ENCODE results near the gene SF3B6. TPM values are rescaled to one million over a fixed set of nuclear protein-coding genes. Genes with fewer than 3 reads are reported as not detected.
A peak's percentile ranks its signal among the peaks of the same experiment; 100 is the strongest.

The SF3B6 gene
- total and polyA plus RNA-seq, 10 donors, result 47.2 to 114 (median 67.9) TPM

DNA sequence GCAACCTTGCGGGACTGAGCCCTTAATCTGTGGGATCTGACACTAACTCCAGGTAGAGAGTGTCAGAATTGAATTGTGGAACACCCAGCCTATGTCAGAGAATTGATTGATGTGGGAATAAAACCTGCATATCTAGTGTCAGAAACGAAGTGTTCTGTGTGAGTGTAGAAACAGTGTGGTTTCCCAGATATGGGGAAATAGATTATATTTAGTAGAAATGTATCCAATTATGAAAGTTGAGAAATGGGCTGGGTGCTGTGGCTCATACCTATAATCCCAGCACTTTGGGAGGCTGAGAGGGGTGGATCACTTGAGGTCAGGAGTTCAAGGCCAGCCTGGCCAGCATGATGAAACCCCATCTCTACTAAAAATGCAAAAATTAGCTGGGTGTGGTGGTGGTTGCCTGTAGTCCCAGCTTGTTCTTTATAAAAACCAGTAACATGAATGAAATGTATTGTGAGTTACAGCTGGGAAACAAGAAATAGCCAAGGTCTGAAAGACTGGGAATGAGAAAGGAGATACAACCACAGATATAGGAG is 12.8 kb upstream of the SF3B6 start:
- WGBS, 5 donors, result 55 to 77% (median 64%) methylated on average over 2 of the region's 2 CpGs
- H3K9me3 ChIP-seq, result no peaks in the 10 kb centered on the region
- H3K36me3 ChIP-seq, result peaks cover 0 to 51% (median 10%) of the 10 kb centered on the region in 6 donors
- intact Hi-C loops (cut with DNase I; ENCODE audit: low total_unique reads), result no loop called here
- H3K27me3 ChIP-seq (replicated peaks in 1 of 7), result no peaks in the 10 kb centered on the region
- no peak overlapping the region for H3K27ac ChIP-seq
- peaks cover under 1 to 19% (median 12%) of the 10 kb centered on the region in 6 donors for H3K4me1 ChIP-seq
- no peak overlapping the region for H3K4me3 ChIP-seq
- TF ChIP-seq, protein P1, sequence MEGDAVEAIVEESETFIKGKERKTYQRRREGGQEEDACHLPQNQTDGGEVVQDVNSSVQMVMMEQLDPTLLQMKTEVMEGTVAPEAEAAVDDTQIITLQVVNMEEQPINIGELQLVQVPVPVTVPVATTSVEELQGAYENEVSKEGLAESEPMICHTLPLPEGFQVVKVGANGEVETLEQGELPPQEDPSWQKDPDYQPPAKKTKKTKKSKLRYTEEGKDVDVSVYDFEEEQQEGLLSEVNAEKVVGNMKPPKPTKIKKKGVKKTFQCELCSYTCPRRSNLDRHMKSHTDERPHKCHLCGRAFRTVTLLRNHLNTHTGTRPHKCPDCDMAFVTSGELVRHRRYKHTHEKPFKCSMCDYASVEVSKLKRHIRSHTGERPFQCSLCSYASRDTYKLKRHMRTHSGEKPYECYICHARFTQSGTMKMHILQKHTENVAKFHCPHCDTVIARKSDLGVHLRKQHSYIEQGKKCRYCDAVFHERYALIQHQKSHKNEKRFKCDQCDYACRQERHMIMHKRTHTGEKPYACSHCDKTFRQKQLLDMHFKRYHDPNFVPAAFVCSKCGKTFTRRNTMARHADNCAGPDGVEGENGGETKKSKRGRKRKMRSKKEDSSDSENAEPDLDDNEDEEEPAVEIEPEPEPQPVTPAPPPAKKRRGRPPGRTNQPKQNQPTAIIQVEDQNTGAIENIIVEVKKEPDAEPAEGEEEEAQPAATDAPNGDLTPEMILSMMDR (IDR thresholded peaks at IDR 0.05 in 8 of 11, conservative IDR thresholded peaks at IDR 0.05 in 3 of 11), result no peak
- TF ChIP-seq POLR2A (IDR thresholded peaks at IDR 0.05) (no peak), POLR2AphosphoS5 (IDR thresholded peaks at IDR 0.05) (no peak)
- no peak for DNase-seq

DNA sequence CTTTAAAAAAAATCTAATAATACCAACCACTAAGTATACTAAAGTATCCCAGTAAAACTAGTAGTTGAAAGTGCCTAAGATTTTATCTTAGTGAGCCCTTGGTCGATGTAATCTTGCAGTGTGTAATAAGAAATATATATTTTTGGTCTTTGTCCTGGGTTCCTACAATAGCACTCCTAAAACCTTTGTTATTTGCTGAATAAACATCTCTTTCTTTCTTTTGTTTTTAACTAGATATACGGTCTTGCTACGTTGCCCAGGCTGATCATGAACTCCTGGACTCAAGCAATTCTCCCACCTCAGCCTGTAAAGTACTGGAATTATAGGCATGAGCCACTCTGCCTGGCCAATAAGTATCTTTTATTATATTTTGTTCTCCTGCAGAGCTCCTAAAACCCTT is 10.9 kb upstream of the SF3B6 start:
- TF ChIP-seq, protein P1 (IDR thresholded peaks at IDR 0.05 in 8 of 11, conservative IDR thresholded peaks at IDR 0.05 in 3 of 11), result no peak
- no peak for TF ChIP-seq POLR2A (IDR thresholded peaks at IDR 0.05)
- no peak for TF ChIP-seq POLR2AphosphoS5 (IDR thresholded peaks at IDR 0.05)
- Histone ChIP-seq H3K27ac (no peak overlapping the region), H3K27me3 (replicated peaks in 1 of 7) (no peaks in the 10 kb centered on the region), H3K4me1 (peaks cover 6 to 37% (median 24%) of the 10 kb centered on the region in 6 donors), H3K36me3 (peaks cover 0 to 45% (median 10%) of the 10 kb centered on the region in 6 donors), H3K9me3 (no peaks in the 10 kb centered on the region), H3K4me3 (no peak overlapping the region)
- intact Hi-C loops (cut with DNase I; ENCODE audit: low total_unique reads), result no loop called here
- WGBS, 5 donors, result 85 to 98% (median 92%) methylated on average over 3 of the region's 3 CpGs
- DNase-seq, result no peak

DNA sequence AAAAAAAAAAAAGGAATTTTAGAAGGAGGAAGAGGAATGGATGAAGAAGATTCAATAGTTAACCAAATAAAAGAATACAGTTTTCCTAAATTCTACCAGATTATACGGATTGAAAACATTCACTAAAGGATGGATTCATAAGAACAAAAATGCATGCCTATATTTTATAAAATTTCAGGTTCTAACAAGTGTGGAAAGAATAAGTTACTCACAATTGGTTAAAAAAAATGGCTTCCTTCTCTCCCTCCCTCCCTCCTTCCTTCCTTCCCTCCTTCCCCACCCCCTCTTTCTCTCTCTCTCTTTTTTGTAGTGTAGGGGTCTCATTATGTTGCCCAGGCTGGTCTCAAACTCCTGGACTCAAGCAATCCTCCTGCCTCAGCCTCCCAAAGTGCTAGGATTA is 10.1 kb upstream of the SF3B6 start:
- no peaks in the 10 kb centered on the region for H3K9me3 ChIP-seq
- intact Hi-C loops (cut with DNase I; ENCODE audit: low total_unique reads), result no loop called here
- no peak overlapping the region for H3K4me3 ChIP-seq
- TF ChIP-seq POLR2AphosphoS5 (IDR thresholded peaks at IDR 0.05), result no peak
- TF ChIP-seq, protein P1 (IDR thresholded peaks at IDR 0.05 in 8 of 11, conservative IDR thresholded peaks at IDR 0.05 in 3 of 11), result no peak
- TF ChIP-seq POLR2A (IDR thresholded peaks at IDR 0.05), result no peak
- no peak for DNase-seq
- H3K36me3 ChIP-seq, result peaks cover 0 to 48% (median 10%) of the 10 kb centered on the region in 6 donors
- no peaks in the 10 kb centered on the region for H3K27me3 ChIP-seq (replicated peaks in 1 of 7)
- H3K27ac ChIP-seq, result no peak overlapping the region
- peaks cover 6 to 43% (median 24%) of the 10 kb centered on the region in 6 donors for H3K4me1 ChIP-seq
- WGBS, 5 donors, result 91 to 97% (median 96%) methylated on average over 1 of the region's 1 CpG

DNA sequence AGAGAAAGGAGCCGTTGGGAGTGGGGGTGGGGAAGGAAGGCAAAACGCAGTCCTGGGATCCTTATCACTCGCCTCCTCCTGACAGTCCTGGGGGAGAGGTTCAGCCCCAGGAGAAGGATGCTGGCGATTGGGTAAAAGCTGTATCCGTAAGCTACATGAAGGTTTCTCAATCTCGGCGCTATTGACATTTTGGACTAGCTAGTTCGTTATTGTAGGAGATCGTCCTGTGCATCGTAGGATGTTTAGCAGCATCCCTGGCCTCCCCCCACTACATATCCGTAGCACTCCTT is 9.0 kb upstream of the SF3B6 start:
- no peak for DNase-seq
- H3K4me3 ChIP-seq, result peak overlapping the region in 7 of 8 donors; percentile 48 to 76 (median 56)
- intact Hi-C loops (cut with DNase I; ENCODE audit: low total_unique reads), result no loop called here
- 26 to 42% (median 31%) methylated on average over 11 of the region's 11 CpGs for WGBS, 5 donors
- H3K9me3 ChIP-seq, result no peaks in the 10 kb centered on the region
- H3K4me1 ChIP-seq, result peaks cover 6 to 51% (median 24%) of the 10 kb centered on the region in 6 donors
- TF ChIP-seq POLR2AphosphoS5 (IDR thresholded peaks at IDR 0.05) (no peak), POLR2A (IDR thresholded peaks at IDR 0.05) (no peak)
- TF ChIP-seq, protein P1 (IDR thresholded peaks at IDR 0.05 in 8 of 11, conservative IDR thresholded peaks at IDR 0.05 in 3 of 11), result no peak
- H3K27me3 ChIP-seq (replicated peaks in 1 of 7), result no peaks in the 10 kb centered on the region
- H3K27ac ChIP-seq, result peak overlapping the region in 7 of 8 donors; percentile 82 to 92 (median 88)
- H3K36me3 ChIP-seq, result peaks cover 0 to 52% (median 10%) of the 10 kb centered on the region in 6 donors
